Fibroblast of gingiva (primary cell): ENCODE measurements around the gene PDHB.
A peak's percentile ranks its signal among the peaks of the same experiment; 100 is the strongest.
"Not testable (repeated sequence)": the region's sequence is repeated elsewhere in the genome, so short reads cannot be mapped to it uniquely, and the experiment has no call there.

Experiments used
- DNase-seq: peaks from one replicate; pipeline ENCODE4 v3.0.0-alpha.2; 2011; ENCODE audit warnings: low read depth

PDHB gene

GRCh38 chr3:58433400-58434167, at the start of gene PDHB:
Gene PDHB, minus strand, starts transcription at chr3:58433832. Its CDS starts 23 bp downstream, at chr3:58433809.
- peak; percentile 84 for DNase-seq

- DNase-seq: no peak
Observed at GRCh38 chr3:58482917-58483636, 49.4 kb upstream of the PDHB start.

GRCh38 chr3:58480309-58480708, 46.7 kb upstream of the PDHB start:
- no peak for DNase-seq

DNA sequence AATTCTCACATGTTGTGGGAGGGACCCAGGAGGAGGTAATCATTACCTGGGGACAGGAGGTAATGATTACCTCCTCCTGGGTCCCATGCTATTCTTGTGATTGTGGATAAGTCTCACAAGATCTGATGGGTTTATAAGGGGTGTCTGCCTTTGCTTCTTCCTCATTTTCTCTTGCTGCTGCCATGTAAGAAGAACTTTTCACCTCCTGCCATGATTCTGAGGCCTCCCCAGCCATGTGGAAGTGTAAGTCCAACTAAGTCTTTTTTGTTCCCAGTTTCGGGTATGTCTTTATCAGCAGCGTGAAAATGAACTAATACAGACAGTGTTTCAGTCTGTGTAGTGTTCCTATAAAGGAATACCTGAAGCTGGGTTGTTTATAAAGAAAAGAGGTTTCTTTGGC, 45.1 kb upstream of the PDHB start:
- DNase-seq: no peak

DNA sequence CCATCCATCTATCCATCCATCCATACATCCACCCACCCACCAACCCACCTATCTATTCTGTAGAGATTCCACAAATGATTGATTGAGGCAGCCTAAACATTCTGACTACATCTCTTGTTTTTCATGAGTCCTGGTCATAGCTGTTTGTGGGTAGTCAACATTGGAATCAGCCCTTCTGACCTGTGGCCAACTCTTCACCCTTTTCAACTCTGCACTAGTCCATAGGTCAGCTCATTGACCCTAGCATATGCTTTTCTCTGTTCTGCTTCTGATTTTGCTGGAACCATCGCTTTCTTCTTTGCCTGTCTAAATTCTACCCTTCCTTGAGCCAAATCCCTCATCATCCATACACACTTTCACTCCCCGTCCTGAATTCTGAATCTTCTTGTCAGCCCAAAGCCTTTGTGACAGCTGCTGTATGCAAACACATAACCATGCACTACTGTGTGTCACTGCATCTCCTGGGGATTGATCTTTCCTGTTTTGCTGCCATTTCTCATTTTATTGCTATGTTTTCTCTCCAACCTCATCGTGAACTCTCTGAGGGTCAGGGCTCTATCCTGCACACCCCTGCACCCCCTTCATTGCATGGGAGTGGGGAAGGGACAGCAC, 41.4 kb upstream of the PDHB start:
- DNase-seq: no peak

- no peak for DNase-seq
Observed at GRCh38 chr3:58474348-58474911, 40.8 kb upstream of the PDHB start.

DNA sequence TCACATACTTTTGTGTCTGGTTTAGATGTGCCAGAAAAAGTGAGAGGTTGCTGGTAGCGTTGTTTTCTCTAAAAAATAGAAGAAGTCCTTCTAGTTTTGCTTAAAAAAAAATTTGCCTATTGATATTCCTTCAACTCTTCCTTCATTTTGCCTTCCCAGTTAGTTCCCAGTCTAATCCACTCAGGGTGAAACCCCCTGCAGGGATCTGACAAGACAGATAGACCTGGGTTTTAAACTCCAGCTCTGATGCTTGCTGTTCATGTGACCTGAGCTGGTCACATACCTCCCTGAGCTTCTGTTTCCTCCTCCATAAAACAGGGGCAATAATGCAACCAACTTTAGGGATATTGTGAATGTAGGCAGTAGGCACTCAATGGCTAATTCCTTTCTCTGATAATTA, 39.6 kb upstream of the PDHB start:
- no peak for DNase-seq

GRCh38 chr3:58471025-58471887, 37.6 kb upstream of the PDHB start:
- DNase-seq: peak; percentile 81

DNA sequence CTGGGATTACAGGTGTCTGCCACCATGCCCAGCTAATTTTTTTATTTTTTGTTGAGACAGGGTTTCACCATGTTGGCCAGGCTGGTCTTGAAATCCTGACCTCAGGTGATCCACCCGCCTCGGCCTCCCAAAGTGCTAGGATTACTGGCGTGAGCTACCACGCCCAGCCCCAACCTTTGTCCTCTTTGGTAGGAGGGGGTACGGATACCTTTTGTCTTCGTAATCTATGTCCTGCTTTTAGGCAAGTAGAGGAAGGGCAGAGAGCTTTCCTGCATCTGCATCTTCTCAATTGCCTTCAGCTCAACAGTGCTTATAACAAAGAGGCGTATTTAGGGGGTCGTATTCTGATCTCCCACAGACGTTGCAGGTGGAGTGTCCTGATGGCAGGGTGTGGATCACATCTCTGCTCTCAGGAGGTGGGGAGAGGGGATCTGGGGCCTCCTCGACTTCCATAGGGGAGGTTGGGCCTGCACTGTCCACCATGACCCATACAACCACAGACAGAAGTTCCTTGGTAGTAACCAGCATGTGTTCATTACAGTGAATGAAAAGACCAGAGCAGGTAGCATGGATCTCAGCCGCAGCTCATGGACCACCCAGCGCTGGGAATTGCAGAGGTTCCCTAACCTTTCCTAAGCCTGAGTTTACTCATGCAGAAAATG, 36.9 kb upstream of the PDHB start:
- no peak for DNase-seq

DNA sequence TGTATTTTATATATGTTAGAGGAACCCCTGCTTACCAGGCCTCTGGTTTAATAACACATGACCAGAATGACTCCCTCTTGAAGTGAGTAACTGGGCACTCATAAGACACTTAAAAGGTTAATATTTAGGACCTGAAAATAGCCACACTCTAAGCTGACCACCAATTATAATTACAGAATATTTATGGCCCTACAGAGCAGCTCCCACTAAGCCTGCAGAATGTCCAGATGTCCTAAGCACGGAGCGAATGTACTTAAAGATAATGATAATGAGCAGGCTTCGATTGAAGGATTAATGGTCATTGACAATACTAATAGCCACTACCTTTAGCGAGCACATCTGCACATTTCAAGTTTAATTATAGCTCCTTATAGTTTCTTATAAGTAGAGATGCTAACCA, 35.5 kb upstream of the PDHB start:
- no peak for DNase-seq

- no peak for DNase-seq
Observed at GRCh38 chr3:58466899-58467563, 33.4 kb upstream of the PDHB start.

- DNase-seq: no peak
Observed at GRCh38 chr3:58464866-58465265, 31.2 kb upstream of the PDHB start.

DNA sequence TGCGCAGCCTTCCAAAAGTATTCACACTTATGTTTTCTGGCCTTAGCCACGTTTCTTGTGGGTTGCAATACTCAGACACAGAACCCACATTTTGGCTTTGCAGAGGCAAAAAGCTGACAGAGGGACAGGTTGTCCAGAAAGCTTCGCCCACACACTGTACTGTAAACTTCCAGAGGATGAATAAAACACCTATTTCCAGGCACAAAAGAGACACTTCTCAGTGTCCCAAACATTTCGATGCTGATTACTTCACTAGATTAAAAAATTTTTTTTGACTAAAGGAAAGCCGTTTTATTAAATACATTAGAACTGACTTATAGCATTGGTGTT, 30.3 kb upstream of the PDHB start:
- no peak for DNase-seq

DNA sequence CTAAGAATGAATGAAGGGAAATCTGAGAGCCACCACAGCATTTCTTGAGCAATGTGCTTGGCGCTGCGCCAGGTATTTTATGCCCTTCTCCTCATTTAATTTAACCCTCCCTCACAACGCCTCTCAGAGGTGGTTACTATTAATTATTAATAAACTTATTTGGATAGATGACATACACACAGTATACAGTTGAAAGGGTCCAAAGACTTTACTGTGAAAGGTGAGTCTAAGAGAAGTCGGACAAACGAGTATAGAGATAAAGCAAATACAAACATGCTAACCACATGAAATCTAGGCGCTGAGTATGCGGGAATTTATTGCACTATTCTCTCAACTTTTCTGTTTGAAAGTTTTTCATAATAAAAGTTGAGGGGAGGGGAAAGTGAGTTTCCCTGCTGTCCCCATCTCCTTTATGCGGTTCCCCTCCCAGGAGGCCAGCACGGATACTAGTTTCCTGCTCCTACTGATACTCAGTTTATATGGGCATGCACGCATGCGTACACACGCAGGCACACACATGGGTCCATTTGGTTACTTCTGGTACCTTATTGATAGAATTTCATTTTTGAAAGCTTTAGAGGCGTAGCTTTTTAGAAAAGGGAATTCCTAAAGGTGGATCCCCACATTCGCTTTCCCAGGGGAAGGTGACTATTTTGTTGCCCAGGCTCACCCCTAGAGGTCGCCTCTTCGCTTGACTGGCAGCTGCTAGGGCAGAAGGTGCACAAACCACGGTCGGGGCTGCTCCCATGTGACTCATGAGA, 29.7 kb upstream of the PDHB start:
- DNase-seq: peak; percentile 70

DNA sequence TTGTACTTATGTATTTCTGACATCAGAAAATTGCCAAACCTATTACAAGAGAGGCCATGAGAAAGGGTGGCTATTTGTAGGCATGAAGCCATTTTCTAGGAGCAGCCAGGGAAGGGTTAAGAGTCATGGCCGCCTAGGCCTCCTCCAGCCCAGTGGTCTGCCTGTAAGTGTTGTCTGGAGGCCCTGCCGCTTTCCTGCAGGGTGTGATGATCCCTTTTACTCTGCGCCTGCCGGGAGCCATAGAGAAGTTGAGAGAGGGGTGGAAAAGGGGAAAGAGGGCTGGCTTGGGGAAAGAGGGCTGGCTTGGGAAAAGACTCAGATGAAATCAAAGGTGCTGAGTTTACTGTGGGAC, 29.2 kb upstream of the PDHB start:
- DNase-seq: no peak

DNA sequence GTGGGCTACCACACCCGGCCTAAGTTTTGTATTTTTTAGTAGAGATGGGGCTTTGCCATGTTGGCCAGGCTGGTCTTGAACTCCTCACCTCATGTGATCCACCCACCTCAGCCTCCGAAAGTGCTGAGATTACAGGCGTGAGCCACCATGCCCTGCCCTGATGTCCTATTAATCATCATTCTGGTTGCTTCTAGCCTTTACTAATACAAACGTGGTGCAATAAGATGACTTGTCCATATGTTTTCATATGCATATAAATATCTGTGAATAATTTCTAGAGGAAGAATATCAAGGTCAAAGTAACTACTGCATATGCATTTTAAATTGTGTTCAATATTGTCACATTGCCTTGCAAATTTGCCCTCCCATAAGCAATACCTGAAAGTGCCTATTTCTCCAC, 25.5 kb upstream of the PDHB start:
- DNase-seq: no peak

GRCh38 chr3:58452176-58452575, 18.5 kb upstream of the PDHB start:
- no peak for DNase-seq

- no peak for DNase-seq
Observed at GRCh38 chr3:58441514-58442450, 8.2 kb upstream of the PDHB start.

GRCh38 chr3:58440996-58441355, 7.3 kb upstream of the PDHB start:
- not testable (repeated sequence) for DNase-seq
